Tibial nerve (tissue), 3 donors: ENCODE results near the gene FIGLA.

Experiments used
- CTCF ChIP-seq, 5 experiments: fragments of 200-600 bp in 3 of 5; fragments of 450-650 bp in 2 of 5; sonication (generic) in 3 of 5; IDR thresholded peaks; one replicate each; pipeline ENCODE4 v1.5.1; 2016 to 2019; ENCODE audit warnings: antibody characterized with exemption in 5 of 5, mild to moderate bottlenecking in 3 of 5, moderate library complexity in 2 of 5
- POLR2A ChIP-seq, 2 donors: fragments of 450-650 bp; IDR thresholded peaks; one replicate each; pipeline ENCODE4 v1.6.1; 2017; ENCODE audit warnings: antibody characterized with exemption in 2 of 2, mild to moderate bottlenecking in 2 of 2, moderate library complexity in 2 of 2

- TF ChIP-seq CTCF (IDR thresholded peaks at IDR 0.05) = no peak
- no peak for TF ChIP-seq POLR2A (IDR thresholded peaks at IDR 0.05)
These were observed 4.9 kb upstream of the FIGLA start for GRCh38 chr2:70795164-70795995.
